ENCODE measurements around the gene PPM1L.

The PPM1L gene

DNA sequence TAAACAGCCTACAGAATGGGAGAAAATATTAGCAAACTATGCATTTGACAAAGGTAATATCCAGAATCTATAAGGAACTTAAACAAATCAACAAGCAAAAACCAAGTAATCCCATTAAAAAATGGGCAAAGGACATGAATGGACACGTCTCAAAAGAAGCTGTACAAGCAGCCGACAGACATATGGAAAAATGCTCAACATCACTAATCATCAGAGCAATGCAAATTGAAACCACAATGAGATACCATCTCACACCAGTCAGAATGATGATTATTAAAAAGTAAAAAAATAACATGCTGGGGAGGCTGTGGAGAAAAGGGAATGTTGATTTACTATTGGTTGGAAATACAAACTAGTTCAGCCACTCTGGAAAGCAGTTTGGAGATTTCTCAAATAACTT, 30.7 kb upstream of the PPM1L start:
- TF ChIP-seq EZH2phosphoT487 (IDR thresholded peaks at IDR 0.05; ENCODE audit: low read length) (no peak), EZH2 (optimal IDR thresholded peaks at IDR 0.05; ENCODE audit: low read depth, low read length) (no peak)
- TF ChIP-seq, protein P1, sequence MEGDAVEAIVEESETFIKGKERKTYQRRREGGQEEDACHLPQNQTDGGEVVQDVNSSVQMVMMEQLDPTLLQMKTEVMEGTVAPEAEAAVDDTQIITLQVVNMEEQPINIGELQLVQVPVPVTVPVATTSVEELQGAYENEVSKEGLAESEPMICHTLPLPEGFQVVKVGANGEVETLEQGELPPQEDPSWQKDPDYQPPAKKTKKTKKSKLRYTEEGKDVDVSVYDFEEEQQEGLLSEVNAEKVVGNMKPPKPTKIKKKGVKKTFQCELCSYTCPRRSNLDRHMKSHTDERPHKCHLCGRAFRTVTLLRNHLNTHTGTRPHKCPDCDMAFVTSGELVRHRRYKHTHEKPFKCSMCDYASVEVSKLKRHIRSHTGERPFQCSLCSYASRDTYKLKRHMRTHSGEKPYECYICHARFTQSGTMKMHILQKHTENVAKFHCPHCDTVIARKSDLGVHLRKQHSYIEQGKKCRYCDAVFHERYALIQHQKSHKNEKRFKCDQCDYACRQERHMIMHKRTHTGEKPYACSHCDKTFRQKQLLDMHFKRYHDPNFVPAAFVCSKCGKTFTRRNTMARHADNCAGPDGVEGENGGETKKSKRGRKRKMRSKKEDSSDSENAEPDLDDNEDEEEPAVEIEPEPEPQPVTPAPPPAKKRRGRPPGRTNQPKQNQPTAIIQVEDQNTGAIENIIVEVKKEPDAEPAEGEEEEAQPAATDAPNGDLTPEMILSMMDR (IDR thresholded peaks at IDR 0.05; ENCODE audit: low read length) = no peak
- H3K27me3 ChIP-seq (replicated peaks; ENCODE audit: insufficient read depth, low read length) = no peaks in the 10 kb centered on the region
- H3K4me2 ChIP-seq (ENCODE audit: low read depth, low read length) = no peak overlapping the region
- H3K27ac ChIP-seq (ENCODE audit: low read length) = no peak overlapping the region
- no peaks in the 10 kb centered on the region for H3F3A ChIP-seq (ENCODE audit: insufficient read depth, low read length)
- no peak overlapping the region for H2AFZ ChIP-seq (ENCODE audit: low read length)
- H3K4me1 ChIP-seq (ENCODE audit: low read length) = no peaks in the 10 kb centered on the region
- no peak overlapping the region for H3K9ac ChIP-seq (ENCODE audit: low read length)
- H3K79me2 ChIP-seq (ENCODE audit: low read length) = no peaks in the 10 kb centered on the region
- H3K9me3 ChIP-seq (replicated peaks; ENCODE audit: insufficient read depth, low read length) = no peaks in the 10 kb centered on the region
- H4K20me1 ChIP-seq (ENCODE audit: insufficient read depth, low read length) = no peaks in the 10 kb centered on the region
- DNase-seq = no peak
- H3K9me2 ChIP-seq (replicated peaks; ENCODE audit: insufficient read depth, low read length) = no peaks in the 10 kb centered on the region
- H3K4me3 ChIP-seq (ENCODE audit: low read length) = no peak overlapping the region
- H3K36me3 ChIP-seq (replicated peaks; ENCODE audit: insufficient read depth, low read length) = no peaks in the 10 kb centered on the region

DNA sequence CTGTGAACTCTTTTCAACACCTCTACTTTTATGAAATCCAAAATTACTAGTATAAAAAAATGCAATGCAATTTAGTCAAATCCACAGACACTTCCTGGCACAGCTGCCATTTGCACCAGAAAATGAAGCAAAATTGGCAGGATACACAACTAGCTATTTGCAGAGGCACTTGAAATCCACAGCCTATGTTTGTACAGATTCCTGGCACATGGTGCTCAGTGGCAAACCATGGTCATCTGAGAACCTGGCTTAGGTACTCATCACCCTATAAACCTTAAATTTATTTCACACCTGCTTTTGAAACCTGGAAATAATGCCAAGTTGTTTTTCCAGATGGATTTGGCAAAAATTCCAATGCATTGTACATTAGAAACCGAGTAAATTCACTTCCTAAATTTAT, 20.2 kb upstream of the PPM1L start:
- no peaks in the 10 kb centered on the region for H4K20me1 ChIP-seq (ENCODE audit: insufficient read depth, low read length)
- DNase-seq = no peak
- no peaks in the 10 kb centered on the region for H3K36me3 ChIP-seq (replicated peaks; ENCODE audit: insufficient read depth, low read length)
- H3K9me3 ChIP-seq (replicated peaks; ENCODE audit: insufficient read depth, low read length) = no peaks in the 10 kb centered on the region
- H3K4me3 ChIP-seq (ENCODE audit: low read length) = no peak overlapping the region
- H3K27me3 ChIP-seq (replicated peaks; ENCODE audit: insufficient read depth, low read length) = no peaks in the 10 kb centered on the region
- no peaks in the 10 kb centered on the region for H3K79me2 ChIP-seq (ENCODE audit: low read length)
- H3K4me1 ChIP-seq (ENCODE audit: low read length) = no peaks in the 10 kb centered on the region
- no peaks in the 10 kb centered on the region for H3F3A ChIP-seq (ENCODE audit: insufficient read depth, low read length)
- no peak overlapping the region for H3K27ac ChIP-seq (ENCODE audit: low read length)
- no peak overlapping the region for H3K4me2 ChIP-seq (ENCODE audit: low read depth, low read length)
- H2AFZ ChIP-seq (ENCODE audit: low read length) = no peak overlapping the region
- TF ChIP-seq, protein P1 (IDR thresholded peaks at IDR 0.05; ENCODE audit: low read length) = no peak
- no peaks in the 10 kb centered on the region for H3K9me2 ChIP-seq (replicated peaks; ENCODE audit: insufficient read depth, low read length)
- H3K9ac ChIP-seq (ENCODE audit: low read length) = no peak overlapping the region

DNA sequence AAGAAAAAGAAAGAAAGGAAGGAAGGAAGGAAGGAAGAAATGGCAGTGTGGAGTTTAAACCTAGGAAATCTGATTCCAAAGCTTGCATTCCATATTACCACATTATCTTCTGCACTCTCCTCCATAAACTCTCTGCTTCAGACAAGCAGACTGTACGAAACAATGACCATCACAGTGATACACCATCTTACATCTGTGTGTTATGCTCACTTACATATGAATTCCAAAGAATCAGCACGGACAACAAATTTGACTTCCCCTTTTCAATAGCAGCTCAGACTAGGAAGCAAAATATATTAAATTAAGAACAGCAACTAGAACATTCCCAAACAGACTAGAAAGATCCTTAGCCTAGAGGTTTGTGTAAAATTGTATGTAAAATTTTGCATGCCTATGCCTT, 18.0 kb upstream of the PPM1L start:
- H3K79me2 ChIP-seq (ENCODE audit: low read length) = no peaks in the 10 kb centered on the region
- TF ChIP-seq EZH2 (optimal IDR thresholded peaks at IDR 0.05; ENCODE audit: low read depth, low read length) (no peak), EZH2phosphoT487 (IDR thresholded peaks at IDR 0.05; ENCODE audit: low read length) (no peak)
- TF ChIP-seq, protein P1 (IDR thresholded peaks at IDR 0.05; ENCODE audit: low read length) = no peak
- no peaks in the 10 kb centered on the region for H3K9me2 ChIP-seq (replicated peaks; ENCODE audit: insufficient read depth, low read length)
- H3K27me3 ChIP-seq (replicated peaks; ENCODE audit: insufficient read depth, low read length) = no peaks in the 10 kb centered on the region
- no peak overlapping the region for H3K9ac ChIP-seq (ENCODE audit: low read length)
- no peaks in the 10 kb centered on the region for H3K4me1 ChIP-seq (ENCODE audit: low read length)
- H4K20me1 ChIP-seq (ENCODE audit: insufficient read depth, low read length) = no peaks in the 10 kb centered on the region
- H2AFZ ChIP-seq (ENCODE audit: low read length) = no peak overlapping the region
- no peak overlapping the region for H3K4me3 ChIP-seq (ENCODE audit: low read length)
- DNase-seq = no peak
- H3K27ac ChIP-seq (ENCODE audit: low read length) = no peak overlapping the region
- H3K4me2 ChIP-seq (ENCODE audit: low read depth, low read length) = no peak overlapping the region
- no peaks in the 10 kb centered on the region for H3F3A ChIP-seq (ENCODE audit: insufficient read depth, low read length)
- H3K36me3 ChIP-seq (replicated peaks; ENCODE audit: insufficient read depth, low read length) = no peaks in the 10 kb centered on the region
- H3K9me3 ChIP-seq (replicated peaks; ENCODE audit: insufficient read depth, low read length) = no peaks in the 10 kb centered on the region

DNA sequence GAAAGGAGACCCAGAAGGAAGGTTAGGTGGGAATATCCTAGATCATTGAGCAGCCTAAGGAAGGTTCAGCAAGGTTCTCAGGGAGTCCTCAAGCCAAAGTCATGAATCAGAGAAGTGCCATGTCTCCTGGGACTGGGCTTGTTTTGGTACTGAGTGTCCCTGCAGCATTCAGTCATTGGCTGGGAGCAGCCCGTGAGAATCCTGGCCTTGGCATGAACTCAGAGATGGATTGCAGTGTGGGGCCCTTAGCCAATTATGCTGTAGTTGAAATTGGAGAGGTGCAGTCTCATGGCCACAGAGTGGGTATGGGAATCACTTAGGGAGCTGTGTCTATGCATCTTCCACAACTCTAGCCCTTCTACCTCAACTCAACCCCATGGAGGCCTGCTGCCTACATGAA, 17.0 kb upstream of the PPM1L start:
- DNase-seq = no peak
- Histone ChIP-seq H3K9me3 (replicated peaks; ENCODE audit: insufficient read depth, low read length) (no peaks in the 10 kb centered on the region), H3K9me2 (replicated peaks; ENCODE audit: insufficient read depth, low read length) (no peaks in the 10 kb centered on the region), H3K4me1 (ENCODE audit: low read length) (no peaks in the 10 kb centered on the region), H3K9ac (ENCODE audit: low read length) (no peak overlapping the region), H3K4me2 (ENCODE audit: low read depth, low read length) (no peak overlapping the region), H3K27me3 (replicated peaks; ENCODE audit: insufficient read depth, low read length) (no peaks in the 10 kb centered on the region), H3K4me3 (ENCODE audit: low read length) (no peak overlapping the region), H4K20me1 (ENCODE audit: insufficient read depth, low read length) (no peaks in the 10 kb centered on the region), H3K36me3 (replicated peaks; ENCODE audit: insufficient read depth, low read length) (no peaks in the 10 kb centered on the region), H2AFZ (ENCODE audit: low read length) (no peak overlapping the region), H3K27ac (ENCODE audit: low read length) (no peak overlapping the region), H3F3A (ENCODE audit: insufficient read depth, low read length) (no peaks in the 10 kb centered on the region), H3K79me2 (ENCODE audit: low read length) (no peaks in the 10 kb centered on the region)
- no peak for TF ChIP-seq EZH2 (optimal IDR thresholded peaks at IDR 0.05; ENCODE audit: low read depth, low read length)
